ENCODE data around the gene VGF.

The VGF gene

GRCh38 chr7:101156866-101157589 is 8.3 kb downstream of the VGF start:
- H3K27me3 ChIP-seq (ENCODE audit: insufficient read depth, low read length) = no peaks in the 10 kb centered on the region
- H2AFZ ChIP-seq (ENCODE audit: low read depth, low read length) = no peak overlapping the region
- no peak overlapping the region for H3K4me3 ChIP-seq (ENCODE audit: low read length)
- H3K36me3 ChIP-seq (ENCODE audit: insufficient read depth, low read length) = peaks cover 21% of the 10 kb centered on the region
- H3K4me1 ChIP-seq (ENCODE audit: insufficient read depth, low read length) = peaks cover 31% of the 10 kb centered on the region
- H3K9me3 ChIP-seq (ENCODE audit: low read length) = no peaks in the 10 kb centered on the region

- Histone ChIP-seq H3K27me3 (ENCODE audit: insufficient read depth, low read length) (no peaks in the 10 kb centered on the region), H3K36me3 (ENCODE audit: insufficient read depth, low read length) (peaks cover 21% of the 10 kb centered on the region), H2AFZ (ENCODE audit: low read depth, low read length) (no peak overlapping the region), H3K4me1 (ENCODE audit: insufficient read depth, low read length) (peaks cover 26% of the 10 kb centered on the region), H3K9me3 (ENCODE audit: low read length) (no peaks in the 10 kb centered on the region), H3K4me3 (ENCODE audit: low read length) (no peak overlapping the region)
Observed at GRCh38 chr7:101156277-101156676, 9.1 kb downstream of the VGF start.

GRCh38 chr7:101155303-101155702 is 10.1 kb downstream of the VGF start:
- Histone ChIP-seq H3K4me3 (ENCODE audit: low read length) (peak overlapping the region; percentile 70), H3K9me3 (ENCODE audit: low read length) (no peaks in the 10 kb centered on the region), H3K36me3 (ENCODE audit: insufficient read depth, low read length) (peaks cover 20% of the 10 kb centered on the region), H3K27me3 (ENCODE audit: insufficient read depth, low read length) (no peaks in the 10 kb centered on the region), H3K4me1 (ENCODE audit: insufficient read depth, low read length) (peaks cover 19% of the 10 kb centered on the region), H2AFZ (ENCODE audit: low read depth, low read length) (peak overlapping the region; percentile 31)

GRCh38 chr7:101154693-101155102 is 10.7 kb downstream of the VGF start:
- Histone ChIP-seq H2AFZ (ENCODE audit: low read depth, low read length) (peak overlapping the region; percentile 31), H3K4me1 (ENCODE audit: insufficient read depth, low read length) (peaks cover 16% of the 10 kb centered on the region), H3K9me3 (ENCODE audit: low read length) (no peaks in the 10 kb centered on the region), H3K4me3 (ENCODE audit: low read length) (peak overlapping the region; percentile 70), H3K27me3 (ENCODE audit: insufficient read depth, low read length) (no peaks in the 10 kb centered on the region), H3K36me3 (ENCODE audit: insufficient read depth, low read length) (peaks cover 16% of the 10 kb centered on the region)

GRCh38 chr7:101153969-101154692 is 11.2 kb downstream of the VGF start, which contains the start of gene AP1S1:
AP1S1 (plus strand) TSS chr7:101154476; CDS start chr7:101154515, 39 bp downstream.
- no peaks in the 10 kb centered on the region for H3K9me3 ChIP-seq (ENCODE audit: low read length)
- H2AFZ ChIP-seq (ENCODE audit: low read depth, low read length) = peak within 1 kb of the TSS; percentile 31
- H3K36me3 ChIP-seq (ENCODE audit: insufficient read depth, low read length) = peaks cover 13% of the 10 kb centered on the region
- peak within 1 kb of the TSS; percentile 70 for H3K4me3 ChIP-seq (ENCODE audit: low read length)
- H3K4me1 ChIP-seq (ENCODE audit: insufficient read depth, low read length) = peaks cover 14% of the 10 kb centered on the region
- H3K27me3 ChIP-seq (ENCODE audit: insufficient read depth, low read length) = no peaks in the 10 kb centered on the region

DNA sequence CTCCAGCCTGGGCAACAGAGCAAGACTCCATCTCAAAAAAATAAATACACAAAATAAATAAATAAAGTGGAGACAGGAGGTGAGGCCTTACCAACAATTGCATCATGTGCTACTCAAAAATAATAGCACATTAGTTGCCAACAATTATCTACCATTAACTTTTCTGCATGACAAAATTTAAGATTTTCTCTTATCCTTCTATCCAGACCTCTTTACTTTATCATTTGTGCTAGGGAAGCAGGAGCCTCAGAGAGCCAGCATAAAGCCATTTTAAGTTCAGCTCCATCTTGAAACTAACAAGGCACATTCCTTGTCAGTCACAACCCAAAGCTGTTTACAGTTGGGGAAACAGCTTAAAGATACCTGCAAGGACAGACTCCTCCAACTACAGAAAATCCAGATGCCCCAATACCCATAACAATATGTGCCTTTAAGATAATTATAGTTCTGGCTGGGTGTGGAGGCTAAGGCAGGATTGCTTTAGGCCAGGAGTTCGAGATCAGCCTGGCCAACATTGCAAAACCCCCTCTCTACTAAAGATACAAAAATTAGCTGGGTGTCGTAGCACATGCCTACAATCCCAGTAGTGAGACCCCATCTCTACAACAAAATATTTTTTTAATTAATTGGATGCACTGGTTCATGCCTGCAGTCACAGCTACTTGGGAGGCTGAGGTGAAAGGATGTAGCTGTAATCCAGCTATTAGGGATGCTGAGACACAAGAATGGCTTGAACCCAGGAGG is 13.3 kb downstream of the VGF start:
- Histone ChIP-seq H3K9me3 (ENCODE audit: low read length) (no peaks in the 10 kb centered on the region), H3K4me1 (ENCODE audit: insufficient read depth, low read length) (peaks cover 13% of the 10 kb centered on the region), H3K4me3 (ENCODE audit: low read length) (no peak overlapping the region), H2AFZ (ENCODE audit: low read depth, low read length) (no peak overlapping the region), H3K27me3 (ENCODE audit: insufficient read depth, low read length) (no peaks in the 10 kb centered on the region), H3K36me3 (ENCODE audit: insufficient read depth, low read length) (peaks cover 3% of the 10 kb centered on the region)

- no peak overlapping the region for H3K4me3 ChIP-seq (ENCODE audit: low read length)
- H3K4me1 ChIP-seq (ENCODE audit: insufficient read depth, low read length) = peaks cover 5% of the 10 kb centered on the region
- H3K27me3 ChIP-seq (ENCODE audit: insufficient read depth, low read length) = no peaks in the 10 kb centered on the region
- H2AFZ ChIP-seq (ENCODE audit: low read depth, low read length) = no peak overlapping the region
- no peaks in the 10 kb centered on the region for H3K9me3 ChIP-seq (ENCODE audit: low read length)
- no peaks in the 10 kb centered on the region for H3K36me3 ChIP-seq (ENCODE audit: insufficient read depth, low read length)
Observed at GRCh38 chr7:101140746-101141382, 24.5 kb downstream of the VGF start.

GRCh38 chr7:101140339-101140699 is 25.1 kb downstream of the VGF start:
- H3K4me3 ChIP-seq (ENCODE audit: low read length) = no peak overlapping the region
- no peaks in the 10 kb centered on the region for H3K36me3 ChIP-seq (ENCODE audit: insufficient read depth, low read length)
- no peak overlapping the region for H2AFZ ChIP-seq (ENCODE audit: low read depth, low read length)
- peaks cover 5% of the 10 kb centered on the region for H3K4me1 ChIP-seq (ENCODE audit: insufficient read depth, low read length)
- no peaks in the 10 kb centered on the region for H3K9me3 ChIP-seq (ENCODE audit: low read length)
- H3K27me3 ChIP-seq (ENCODE audit: insufficient read depth, low read length) = no peaks in the 10 kb centered on the region

- Histone ChIP-seq H3K9me3 (ENCODE audit: low read length) (no peaks in the 10 kb centered on the region), H3K4me1 (ENCODE audit: insufficient read depth, low read length) (peaks cover 10% of the 10 kb centered on the region), H3K4me3 (ENCODE audit: low read length) (peak overlapping the region; percentile 34), H3K27me3 (ENCODE audit: insufficient read depth, low read length) (no peaks in the 10 kb centered on the region), H3K36me3 (ENCODE audit: insufficient read depth, low read length) (no peaks in the 10 kb centered on the region), H2AFZ (ENCODE audit: low read depth, low read length) (peak overlapping the region; percentile 75)
Observed at GRCh38 chr7:101138213-101138870, 27.0 kb downstream of the VGF start.

GRCh38 chr7:101137651-101138212 is 27.6 kb downstream of the VGF start:
- H3K9me3 ChIP-seq (ENCODE audit: low read length) = no peaks in the 10 kb centered on the region
- no peaks in the 10 kb centered on the region for H3K36me3 ChIP-seq (ENCODE audit: insufficient read depth, low read length)
- H3K4me3 ChIP-seq (ENCODE audit: low read length) = no peak overlapping the region

DNA sequence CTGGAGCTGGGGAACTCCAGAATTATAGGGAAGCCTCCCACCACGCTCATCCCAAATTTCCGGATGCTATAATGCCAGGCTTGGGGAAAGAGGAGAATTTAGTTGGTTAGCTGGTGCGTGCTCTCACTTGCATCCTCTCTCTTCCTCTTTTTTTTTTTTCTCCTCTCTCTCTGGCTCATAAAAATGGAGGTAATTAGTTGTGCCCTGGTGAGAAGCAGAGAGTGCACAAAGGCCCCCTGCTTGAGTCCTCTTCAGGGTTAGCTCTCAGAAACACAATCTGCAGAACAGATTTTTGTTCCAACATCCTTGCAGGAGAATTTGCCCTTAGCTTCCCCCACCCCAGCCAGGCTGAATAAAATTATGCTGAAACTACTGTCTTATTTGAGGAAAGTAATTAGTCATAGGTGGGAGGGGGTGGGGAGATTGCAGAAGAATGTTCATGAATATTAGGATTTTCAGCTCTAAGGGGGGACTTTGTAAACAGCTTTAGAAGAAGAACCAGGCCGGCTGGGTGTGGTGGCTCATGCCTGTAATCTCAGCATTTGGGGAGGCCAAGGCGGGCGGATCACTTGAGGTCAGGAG is 30.9 kb downstream of the VGF start:
- Histone ChIP-seq H3K36me3 (ENCODE audit: insufficient read depth, low read length) (no peaks in the 10 kb centered on the region), H3K9me3 (ENCODE audit: low read length) (no peaks in the 10 kb centered on the region), H3K4me3 (ENCODE audit: low read length) (no peak overlapping the region), H3K27me3 (ENCODE audit: insufficient read depth, low read length) (no peaks in the 10 kb centered on the region), H3K4me1 (ENCODE audit: insufficient read depth, low read length) (peaks cover 10% of the 10 kb centered on the region), H2AFZ (ENCODE audit: low read depth, low read length) (no peak overlapping the region)

More at GRCh38 chr7:101137651-101138212, 27.6 kb downstream of the VGF start:
- H3K27me3 ChIP-seq (ENCODE audit: insufficient read depth, low read length) = no peaks in the 10 kb centered on the region
- peak overlapping the region; percentile 75 for H2AFZ ChIP-seq (ENCODE audit: low read depth, low read length)
- peaks cover 10% of the 10 kb centered on the region for H3K4me1 ChIP-seq (ENCODE audit: insufficient read depth, low read length)

Data from neuron (in vitro differentiated cells).